Ascending aorta (tissue), 2 donors: ENCODE results near the gene CRB3. TPM values are rescaled to one million over a fixed set of nuclear protein-coding genes. Genes with fewer than 3 reads are reported as not detected.

Experiments used
- DNase-seq, 2 donors: peaks; one replicate each; pipeline ENCODE4 v3.0.0-alpha.2; 2019; ENCODE audit warnings: low spot score in 2 of 2
- H3K27ac ChIP-seq, 2 donors: fragments of 200-600 bp; sonication (generic); one replicate each; pipeline ENCODE4 v1.5.1; 2016 to 2017; ENCODE audit warnings: mild to moderate bottlenecking in 1 of 2
- H3K27me3 ChIP-seq: fragments of 200-600 bp; sonication (generic); one replicate; pipeline ENCODE4 v1.5.1; 2017
- H3K36me3 ChIP-seq, 2 donors: fragments of 200-600 bp; sonication (generic); one replicate each; pipeline ENCODE4 v1.5.1; 2016
- H3K4me1 ChIP-seq, 2 donors: fragments of 200-600 bp; sonication (generic); one replicate each; pipeline ENCODE4 v1.5.1; 2016 to 2017; ENCODE audit warnings: mild to moderate bottlenecking in 1 of 2
- H3K4me3 ChIP-seq, 2 donors: fragments of 200-600 bp; sonication (generic); one replicate each; pipeline ENCODE4 v1.5.1; 2016 to 2017; ENCODE audit warnings: mild to moderate bottlenecking in 1 of 2
- H3K9me3 ChIP-seq, 2 donors: fragments of 200-600 bp; sonication (generic); one replicate each; pipeline ENCODE4 v1.5.1; 2016
- CTCF ChIP-seq, 3 experiments: fragments of 200-600 bp in 2 of 3; fragments of 450-650 bp in 1 of 3; sonication (generic) in 2 of 3; IDR thresholded peaks; one replicate each; pipeline ENCODE4 v1.5.1; 2016 to 2019; ENCODE audit warnings: antibody characterized with exemption in 3 of 3, mild to moderate bottlenecking in 1 of 3, moderate library complexity in 1 of 3
- intact Hi-C: fragments of 100-400 bp; cut with DNase I; formaldehyde crosslinking; loops from one replicate; pipeline ENCODE4 v1.15.1; 2023
- total RNA-seq: library from RNA; depleted of rRNA; stranded (reverse); fragments of >200 nt; gene quantifications from one replicate; pipeline ENCODE4 v1.1.0, GENCODE V29; 2016

The CRB3 gene
- total RNA-seq, 1 donor from 2014 or later, result not detected

DNA sequence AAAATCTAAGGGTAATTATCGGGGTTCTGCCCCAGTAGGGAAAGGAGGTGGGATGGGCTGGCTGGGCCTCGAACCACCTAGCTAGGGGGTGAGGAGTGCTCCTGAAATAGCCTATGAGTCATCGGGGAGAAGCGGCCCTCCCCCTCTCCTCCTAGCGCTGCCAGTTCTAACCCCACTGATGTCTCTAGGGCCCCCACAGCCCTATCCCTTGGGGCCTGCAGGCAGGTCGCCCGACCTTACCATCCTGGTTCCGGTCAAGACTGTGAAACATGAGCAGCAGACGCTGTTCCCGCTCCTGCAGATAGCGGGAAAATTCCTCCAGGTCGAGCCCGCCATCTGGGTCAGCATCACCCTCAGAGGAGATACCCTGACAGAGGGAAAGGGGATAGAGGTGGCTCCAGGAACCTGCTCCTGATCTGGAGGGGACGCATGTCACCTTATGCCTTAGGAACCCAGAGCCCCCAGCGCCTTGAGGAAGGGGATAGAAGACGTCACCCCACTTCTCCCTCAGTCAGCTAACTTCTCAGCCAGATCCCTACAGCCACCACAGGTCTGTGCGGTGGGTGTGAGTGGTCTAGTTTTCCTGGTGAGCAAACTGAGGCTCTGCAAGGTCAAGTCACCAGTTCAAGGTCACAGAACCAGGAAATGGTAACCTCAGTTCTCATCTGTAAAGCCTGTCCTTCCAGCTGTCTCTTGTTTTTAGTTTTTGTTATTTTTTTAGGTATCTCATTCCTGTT, 5.9 kb upstream of the CRB3 start:
- H3K27ac ChIP-seq, result peak overlapping the region in 1 of 2 donors; percentile 40
- peaks cover 0 to 4% of the 10 kb centered on the region in 2 donors for H3K4me1 ChIP-seq
- H3K9me3 ChIP-seq, result peaks cover 0 to 5% of the 10 kb centered on the region in 2 donors
- H3K27me3 ChIP-seq, result no peaks in the 10 kb centered on the region
- DNase-seq, result no peak
- H3K36me3 ChIP-seq, result peaks cover 21 to 31% of the 10 kb centered on the region in 2 donors
- peak overlapping the region; percentile 72 to 79 for H3K4me3 ChIP-seq
- intact Hi-C loops, result loop anchor here (2.0 kb wide), 1 partner anchor 65 kb away; the partner anchor contains the start of gene GTF2F1
- TF ChIP-seq CTCF (IDR thresholded peaks at IDR 0.05), result no peak

GRCh38 chr19:6458695-6459261, 5.3 kb upstream of the CRB3 start:
- peak overlapping the region; percentile 72 to 79 for H3K4me3 ChIP-seq
- H3K36me3 ChIP-seq, result peaks cover 15 to 25% of the 10 kb centered on the region in 2 donors
- no peak for TF ChIP-seq CTCF (IDR thresholded peaks at IDR 0.05)
- no peaks in the 10 kb centered on the region for H3K27me3 ChIP-seq
- H3K4me1 ChIP-seq, result peaks cover 0 to 4% of the 10 kb centered on the region in 2 donors
- DNase-seq, result no peak
- intact Hi-C loops, result loop anchor here (2.0 kb wide), 1 partner anchor 66 kb away; the partner anchor contains the start of gene GTF2F1
- peak overlapping the region; percentile 29 to 40 for H3K27ac ChIP-seq
- H3K9me3 ChIP-seq, result peaks cover 0 to 4% of the 10 kb centered on the region in 2 donors

- Histone ChIP-seq H3K27me3 (no peaks in the 10 kb centered on the region), H3K4me1 (peaks cover 0 to 4% of the 10 kb centered on the region in 2 donors), H3K27ac (peak within 1 kb of the TSS; percentile 29 to 59), H3K36me3 (peaks cover 8 to 18% of the 10 kb centered on the region in 2 donors), H3K9me3 (no peaks in the 10 kb centered on the region), H3K4me3 (peak within 1 kb of the TSS; percentile 72 to 79)
- TF ChIP-seq CTCF (IDR thresholded peaks at IDR 0.05), result no peak
- peak in 1 of 2 donors; percentile 75 for DNase-seq
- intact Hi-C loops, result loop anchor here (1.0 to 2.0 kb wide), 3 partner anchors 34 to 277 kb away; partner anchors contain the start of genes GPR108 and GTF2F1
Measured at GRCh38 chr19:6459262-6460098, 4.6 kb upstream of the CRB3 start, which contains the start of gene SLC25A23. Gene SLC25A23, minus strand, starts transcription at chr19:6459792. Its CDS starts 164 bp downstream, at chr19:6459628.

DNA sequence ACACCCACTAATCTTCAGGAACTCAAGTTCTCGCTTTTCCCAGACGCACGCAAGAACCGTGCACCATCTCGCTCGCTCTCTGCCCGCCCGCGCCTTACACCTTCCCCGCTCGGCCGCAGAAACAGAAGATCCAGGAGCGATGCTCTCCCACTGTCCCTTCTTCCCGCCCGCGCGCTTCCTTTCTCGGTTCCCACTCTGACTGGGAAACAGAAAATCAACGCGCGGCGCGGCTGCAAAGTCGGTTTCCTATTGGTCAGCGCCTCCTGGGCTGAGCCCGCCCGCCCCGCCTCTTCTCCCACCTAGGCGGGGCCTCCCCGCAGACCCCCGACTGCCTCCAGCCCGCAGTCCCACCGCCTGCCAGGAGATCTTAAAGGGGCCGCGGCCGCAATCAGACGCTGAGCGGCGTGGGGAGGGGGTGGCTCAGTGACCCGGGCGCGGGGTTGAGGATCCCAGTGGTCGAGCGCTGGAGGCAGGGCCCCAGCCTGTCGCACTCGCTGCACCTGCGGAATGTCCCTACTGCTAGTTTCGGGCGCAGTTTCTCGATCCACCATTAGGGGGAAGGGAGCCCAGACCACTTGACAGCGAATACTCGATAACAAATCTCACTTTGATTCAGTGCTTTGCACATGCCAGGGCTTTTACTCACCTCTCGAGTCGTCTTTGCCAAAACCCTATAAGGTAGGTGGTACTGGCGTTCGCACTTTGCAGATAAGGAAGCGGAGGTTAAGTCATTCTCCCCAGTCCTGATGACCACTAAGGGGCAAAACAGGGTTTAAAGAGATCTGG, 3.8 kb upstream of the CRB3 start:
- Histone ChIP-seq H3K4me3 (peak overlapping the region; percentile 72 to 79), H3K4me1 (peaks cover 0 to 4% of the 10 kb centered on the region in 2 donors), H3K36me3 (peaks cover 0 to 10% of the 10 kb centered on the region in 2 donors), H3K9me3 (no peaks in the 10 kb centered on the region), H3K27ac (peak overlapping the region in 1 of 2 donors; percentile 59), H3K27me3 (no peaks in the 10 kb centered on the region)
- peak; percentile 84 to 98 for DNase-seq
- intact Hi-C loops, result loop anchor here (1.0 to 2.0 kb wide), 2 partner anchors 35 to 277 kb away; partner anchors contain the start of gene GPR108
- peak; percentile 59 to 73 (median 63) for TF ChIP-seq CTCF (IDR thresholded peaks at IDR 0.05)
